Fibroblast of peridontal ligament (primary cell): ENCODE measurements around the gene NRG3.
"Not testable (repeated sequence)": the region's sequence is repeated elsewhere in the genome, so short reads cannot be mapped to it uniquely, and the experiment has no call there.

Experiments
- DNase-seq: peaks from one replicate; pipeline ENCODE4 v3.0.0-alpha.2; 2010; ENCODE audit errors: extremely low read depth

Gene NRG3

GRCh38 chr10:81959016-81959415, 84.0 kb downstream of the NRG3 start:
- DNase-seq, result no peak

- DNase-seq, result no peak
These were observed 86.6 kb downstream of the NRG3 start for GRCh38 chr10:81961451-81962184.

- DNase-seq, result no peak
These were observed 88.6 kb downstream of the NRG3 start for GRCh38 chr10:81963606-81964005.

- DNase-seq, result no peak
These were observed 92.7 kb downstream of the NRG3 start for GRCh38 chr10:81967716-81968115.

GRCh38 chr10:81969136-81969535, 94.1 kb downstream of the NRG3 start:
- no peak for DNase-seq

GRCh38 chr10:81978238-81978637, 103.2 kb downstream of the NRG3 start:
- DNase-seq, result peak; percentile 4

GRCh38 chr10:81981724-81982123, 106.7 kb downstream of the NRG3 start:
- no peak for DNase-seq

GRCh38 chr10:81984428-81984827, 109.4 kb downstream of the NRG3 start:
- DNase-seq, result no peak

- DNase-seq, result no peak
These were observed 120.3 kb downstream of the NRG3 start for GRCh38 chr10:81995254-81995653.

GRCh38 chr10:81996927-81997326, 121.9 kb downstream of the NRG3 start:
- DNase-seq, result no peak

- no peak for DNase-seq
These were observed 146.0 kb downstream of the NRG3 start for GRCh38 chr10:82020999-82021398.

GRCh38 chr10:82027711-82028110, 152.7 kb downstream of the NRG3 start:
- DNase-seq, result no peak

- no peak for DNase-seq
These were observed 162.1 kb downstream of the NRG3 start for GRCh38 chr10:82037076-82037475.

- DNase-seq, result no peak
These were observed 163.6 kb downstream of the NRG3 start for GRCh38 chr10:82038587-82038986.

GRCh38 chr10:82040336-82040735, 165.3 kb downstream of the NRG3 start:
- DNase-seq, result no peak

GRCh38 chr10:82041018-82041417, 166.0 kb downstream of the NRG3 start:
- no peak for DNase-seq

- DNase-seq, result no peak
These were observed 181.4 kb downstream of the NRG3 start for GRCh38 chr10:82056391-82056790.

- DNase-seq, result not testable (repeated sequence)
These were observed 192.2 kb downstream of the NRG3 start for GRCh38 chr10:82067192-82067591.

- no peak for DNase-seq
These were observed 193.5 kb downstream of the NRG3 start for GRCh38 chr10:82068501-82068900.

GRCh38 chr10:82071231-82071630, 196.2 kb downstream of the NRG3 start:
- DNase-seq, result no peak

- DNase-seq, result no peak
These were observed 197.1 kb downstream of the NRG3 start for GRCh38 chr10:82072124-82072523.

- no peak for DNase-seq
These were observed 200.6 kb downstream of the NRG3 start for GRCh38 chr10:82075605-82076004.

GRCh38 chr10:82084496-82084895, 209.5 kb downstream of the NRG3 start:
- DNase-seq, result no peak

- no peak for DNase-seq
These were observed 209.9 kb downstream of the NRG3 start for GRCh38 chr10:82084904-82085303.
